HG03575 (cell line): ENCODE measurements around the gene ST3GAL2.
"Not testable (repeated sequence)": the region's sequence is repeated elsewhere in the genome, so short reads cannot be mapped to it uniquely, and the experiment has no call there.

ENCODE experiments used
- ATAC-seq: cut with Tn5 transposase; IDR thresholded peaks from one replicate; pipeline ENCODE4 v1.9.1; 2021; ENCODE audit not compliant: unreplicated experiment, insufficient number of reproducible peaks, low FRiP score; ENCODE audit errors: extremely low read depth

The ST3GAL2 gene

GRCh38 chr16:70396246-70396904 lies 42.5 kb downstream of the ST3GAL2 start:
- no peak for ATAC-seq

- no peak for ATAC-seq
These were observed 43.5 kb downstream of the ST3GAL2 start for GRCh38 chr16:70395345-70395901.

- ATAC-seq, result no peak
These were observed 44.0 kb downstream of the ST3GAL2 start for GRCh38 chr16:70394853-70395252.

- no peak for ATAC-seq
These were observed 45.2 kb downstream of the ST3GAL2 start for GRCh38 chr16:70393662-70394061.

- ATAC-seq, result no peak
These were observed 46.3 kb downstream of the ST3GAL2 start for GRCh38 chr16:70392606-70393005.

- ATAC-seq, result no peak
These were observed 46.9 kb downstream of the ST3GAL2 start for GRCh38 chr16:70391881-70392481.

- ATAC-seq, result no peak
These were observed 47.5 kb downstream of the ST3GAL2 start for GRCh38 chr16:70391446-70391845.

GRCh38 chr16:70390774-70391173 lies 48.1 kb downstream of the ST3GAL2 start:
- ATAC-seq, result no peak

GRCh38 chr16:70388006-70388680 lies 50.8 kb downstream of the ST3GAL2 start:
- no peak for ATAC-seq

- ATAC-seq, result not testable (repeated sequence)
These were observed 52.5 kb downstream of the ST3GAL2 start for GRCh38 chr16:70386289-70386986.

GRCh38 chr16:70383421-70383960 lies 55.4 kb downstream of the ST3GAL2 start:
- no peak for ATAC-seq

- no peak for ATAC-seq
These were observed 57.1 kb downstream of the ST3GAL2 start for GRCh38 chr16:70381604-70382342.

GRCh38 chr16:70380919-70381603 lies 57.8 kb downstream of the ST3GAL2 start:
- ATAC-seq, result peak; percentile 59

GRCh38 chr16:70380248-70380918 lies 58.5 kb downstream of the ST3GAL2 start:
- ATAC-seq, result peak; percentile 12

GRCh38 chr16:70378869-70379493 lies 59.9 kb downstream of the ST3GAL2 start:
- no peak for ATAC-seq

GRCh38 chr16:70377782-70378181 lies 61.1 kb downstream of the ST3GAL2 start:
- no peak for ATAC-seq
